ENCODE data around the gene ZFAND3. TPM values are rescaled to one million over a fixed set of nuclear protein-coding genes. Genes with fewer than 3 reads are reported as not detected.

Gene ZFAND3
- total and polyA plus RNA-seq, 10 of the 15 experiments (the other 5 are each of a cell fraction or from before 2014, with no cell fraction given): 0.90 to 34.4 (median 16.3) TPM

DNA sequence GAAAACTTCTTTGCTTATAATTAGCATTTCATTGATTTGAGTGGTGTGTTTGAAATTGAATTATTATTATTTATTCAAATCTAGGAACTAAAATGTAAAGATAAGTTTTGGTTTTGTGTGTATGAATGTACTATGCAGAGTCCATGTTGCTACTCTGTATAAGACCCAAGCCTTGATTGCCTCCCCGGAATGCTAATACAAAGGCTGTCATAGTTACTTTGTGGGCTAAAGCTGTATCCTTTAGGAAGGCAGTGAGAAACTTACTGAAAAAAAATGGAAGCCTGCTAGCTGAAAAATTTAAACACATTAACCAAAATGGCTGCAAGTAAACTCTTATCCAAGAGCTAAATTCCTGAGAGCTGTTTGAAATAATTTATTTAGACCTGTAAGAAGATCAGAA, 213.3 kb downstream of the ZFAND3 start:
- POLR2A ChIA-PET: interaction anchor here (1.4 kb wide), 1 partner anchor 10 kb away, joined by 4 read pairs; no protein-coding TSS in a partner anchor
- no TSS peak for BruUV-seq (replicated peaks)

DNA sequence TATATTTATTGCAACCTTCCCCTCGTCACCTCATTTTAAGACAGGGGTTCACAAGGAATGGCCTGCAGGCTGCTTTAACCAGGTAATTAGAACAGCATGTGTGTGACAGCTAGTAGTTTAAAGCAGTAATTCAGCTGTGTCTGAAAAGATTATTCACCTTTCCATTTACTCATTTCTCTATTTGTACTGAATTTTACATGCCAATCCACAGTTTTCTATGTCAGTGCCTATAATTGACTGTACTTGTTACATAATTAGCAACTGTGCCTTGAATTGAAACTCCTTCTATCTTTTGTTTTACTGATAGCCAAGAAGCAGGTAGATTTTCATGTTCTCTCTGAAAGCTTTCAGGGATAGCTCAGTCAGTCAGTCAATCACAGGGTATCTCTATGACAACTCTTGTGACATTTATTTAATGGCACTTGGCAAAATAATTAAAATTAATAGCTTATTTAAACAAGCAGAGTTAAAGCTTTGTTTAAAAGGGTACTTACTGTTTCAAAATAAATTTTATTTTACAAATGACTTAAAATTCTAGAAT, 214.0 kb downstream of the ZFAND3 start:
- Histone ChIP-seq H3K4me1 (ENCODE audit: control insufficient read depth, insufficient read depth, low read length) (peaks cover 12% of the 10 kb centered on the region; the same call in 1 of the 2 replicates), H3K9me3 (replicated peaks; ENCODE audit: control insufficient read depth, insufficient read depth, low read length) (no peaks in the 10 kb centered on the region; the same call in 2 of the 3 replicates), H3K9ac (ENCODE audit: control insufficient read depth, insufficient read depth, low read length) (no peak overlapping the region), H3K36me3 (ENCODE audit: control insufficient read depth in 2 of 2, insufficient read depth in 2 of 2, low read length in 1 of 2) (no peaks in the 10 kb centered on the region), H4K20me1 (ENCODE audit: control insufficient read depth, insufficient read depth) (no peaks in the 10 kb centered on the region), H3K4me3 (no peak overlapping the region), H2AFZ (ENCODE audit: control insufficient read depth, low read depth, low read length) (no peak overlapping the region), H3K27me3 (replicated peaks in 1 of 2; ENCODE audit: control insufficient read depth in 2 of 2, insufficient read depth in 2 of 2, low read length in 1 of 2) (no peaks in the 10 kb centered on the region), H3K4me2 (ENCODE audit: control insufficient read depth, insufficient read depth) (no peak overlapping the region), H3K27ac (ENCODE audit: control insufficient read depth, insufficient read depth) (no peak overlapping the region), H3K79me2 (ENCODE audit: control insufficient read depth, insufficient read depth, low read length) (peaks cover 18% of the 10 kb centered on the region)
- ChIA-PET RAD21 (ENCODE audit: unreplicated experiment) (interaction anchor here (0.7 to 3.8 kb wide), 18 partner anchors 11 to 536 kb away, joined by 3 to 31 read pairs (median 4); no protein-coding TSS in a partner anchor), SMC1A (ENCODE audit: uncharacterized antibody, unreplicated experiment) (interaction anchor here (0.6 to 4.6 kb wide), 43 partner anchors 8 to 640 kb away, joined by 3 to 60 read pairs (median 4); no protein-coding TSS in a partner anchor), POLR2A (interaction anchor here (0.6 to 1.4 kb wide), 5 partner anchors 10 to 731 kb away, joined by 3 to 5 read pairs (median 3); no protein-coding TSS in a partner anchor), CTCF (interaction anchor here (0.5 to 3.9 kb wide), 38 partner anchors 9 to 670 kb away, joined by 3 to 63 read pairs (median 4); no protein-coding TSS in a partner anchor)
- TF ChIP-seq MXI1 (IDR thresholded peaks at IDR 0.05; ENCODE audit: low read depth, low read length) (no peak), JUNB (IDR thresholded peaks at IDR 0.05) (no peak), EZH2 (IDR thresholded peaks at IDR 0.05; ENCODE audit: borderline replicate concordance, control insufficient read depth, low read depth, low read length) (no peak), SIN3A (IDR thresholded peaks at IDR 0.05; ENCODE audit: low read depth, low read length) (no peak), SIX5 (IDR thresholded peaks at IDR 0.05; ENCODE audit: low read depth, low read length, severe bottlenecking) (no peak), POLR2A (IDR thresholded peaks at IDR 0.05; ENCODE audit: low read depth, low read length) (no peak), STAT1 (conservative IDR thresholded peaks at IDR 0.05) (no peak)
- TF ChIP-seq, protein P1, sequence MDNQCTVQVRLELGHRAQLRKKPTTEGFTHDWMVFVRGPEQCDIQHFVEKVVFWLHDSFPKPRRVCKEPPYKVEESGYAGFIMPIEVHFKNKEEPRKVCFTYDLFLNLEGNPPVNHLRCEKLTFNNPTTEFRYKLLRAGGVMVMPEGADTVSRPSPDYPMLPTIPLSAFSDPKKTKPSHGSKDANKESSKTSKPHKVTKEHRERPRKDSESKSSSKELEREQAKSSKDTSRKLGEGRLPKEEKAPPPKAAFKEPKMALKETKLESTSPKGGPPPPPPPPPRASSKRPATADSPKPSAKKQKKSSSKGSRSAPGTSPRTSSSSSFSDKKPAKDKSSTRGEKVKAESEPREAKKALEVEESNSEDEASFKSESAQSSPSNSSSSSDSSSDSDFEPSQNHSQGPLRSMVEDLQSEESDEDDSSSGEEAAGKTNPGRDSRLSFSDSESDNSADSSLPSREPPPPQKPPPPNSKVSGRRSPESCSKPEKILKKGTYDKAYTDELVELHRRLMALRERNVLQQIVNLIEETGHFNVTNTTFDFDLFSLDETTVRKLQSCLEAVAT (IDR thresholded peaks at IDR 0.05): no peak
- TF ChIP-seq, protein P2, sequence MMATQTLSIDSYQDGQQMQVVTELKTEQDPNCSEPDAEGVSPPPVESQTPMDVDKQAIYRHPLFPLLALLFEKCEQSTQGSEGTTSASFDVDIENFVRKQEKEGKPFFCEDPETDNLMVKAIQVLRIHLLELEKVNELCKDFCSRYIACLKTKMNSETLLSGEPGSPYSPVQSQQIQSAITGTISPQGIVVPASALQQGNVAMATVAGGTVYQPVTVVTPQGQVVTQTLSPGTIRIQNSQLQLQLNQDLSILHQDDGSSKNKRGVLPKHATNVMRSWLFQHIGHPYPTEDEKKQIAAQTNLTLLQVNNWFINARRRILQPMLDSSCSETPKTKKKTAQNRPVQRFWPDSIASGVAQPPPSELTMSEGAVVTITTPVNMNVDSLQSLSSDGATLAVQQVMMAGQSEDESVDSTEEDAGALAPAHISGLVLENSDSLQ (IDR thresholded peaks at IDR 0.05): peak; percentile 92
- 94% methylated on average over 1 of the region's 1 CpG for WGBS (ENCODE audit: insufficient coverage, insufficient replicate concordance, low lambda C conversion rate, missing lambda C conversion rate)
- intact Hi-C loops (cut with micrococcal nuclease; ENCODE audit: unreplicated experiment) (loop anchor here (5.0 to 10.0 kb wide), 2 partner anchors 539 to 641 kb away; no protein-coding TSS in a partner anchor), in situ Hi-C loops (cut with MboI) (loop anchor here (5.0 kb wide), 1 partner anchor 454 kb away; no protein-coding TSS in a partner anchor)
- FAIRE-seq (no peak), ATAC-seq (peak; percentile 60), DNase-seq (ENCODE audit: low read depth, low spot score) (no peak)
- no TSS peak for BruUV-seq (replicated peaks)

More for the DNA sequence above, 213.3 kb downstream of the ZFAND3 start:
- Histone ChIP-seq H3K79me2 (ENCODE audit: control insufficient read depth, insufficient read depth, low read length) (peaks cover 18% of the 10 kb centered on the region), H3K9ac (ENCODE audit: control insufficient read depth, insufficient read depth, low read length) (no peak overlapping the region), H3K4me3 (no peak overlapping the region), H3K27me3 (replicated peaks in 1 of 2; ENCODE audit: control insufficient read depth in 2 of 2, insufficient read depth in 2 of 2, low read length in 1 of 2) (no peaks in the 10 kb centered on the region), H3K36me3 (ENCODE audit: control insufficient read depth in 2 of 2, insufficient read depth in 2 of 2, low read length in 1 of 2) (no peaks in the 10 kb centered on the region), H3K9me3 (replicated peaks; ENCODE audit: control insufficient read depth, insufficient read depth, low read length) (no peaks in the 10 kb centered on the region; the same call in 2 of the 3 replicates), H3K27ac (ENCODE audit: control insufficient read depth, insufficient read depth) (no peak overlapping the region), H4K20me1 (ENCODE audit: control insufficient read depth, insufficient read depth) (no peaks in the 10 kb centered on the region), H2AFZ (ENCODE audit: control insufficient read depth, low read depth, low read length) (no peak overlapping the region), H3K4me2 (ENCODE audit: control insufficient read depth, insufficient read depth) (no peak overlapping the region), H3K4me1 (ENCODE audit: control insufficient read depth, insufficient read depth, low read length) (peaks cover 13% of the 10 kb centered on the region; the same call in 1 of the 2 replicates)
- FAIRE-seq (no peak), DNase-seq (ENCODE audit: low read depth, low spot score) (no peak), ATAC-seq (no peak)
- ChIA-PET RAD21 (ENCODE audit: unreplicated experiment) (interaction anchor here (0.6 to 3.8 kb wide), 9 partner anchors 10 to 537 kb away, joined by 3 to 31 read pairs (median 5); no protein-coding TSS in a partner anchor), CTCF (interaction anchor here (1.1 to 3.9 kb wide), 22 partner anchors 10 to 566 kb away, joined by 3 to 63 read pairs (median 5); no protein-coding TSS in a partner anchor), SMC1A (ENCODE audit: uncharacterized antibody, unreplicated experiment) (interaction anchor here (1.1 to 4.6 kb wide), 26 partner anchors 8 to 538 kb away, joined by 3 to 60 read pairs (median 4); no protein-coding TSS in a partner anchor)
- TF ChIP-seq JUNB (IDR thresholded peaks at IDR 0.05): no peak
- intact Hi-C loops (cut with micrococcal nuclease; ENCODE audit: unreplicated experiment) (loop anchor here (5.0 to 10.0 kb wide), 2 partner anchors 540 to 642 kb away; no protein-coding TSS in a partner anchor), in situ Hi-C loops (cut with MboI) (loop anchor here (5.0 kb wide), 1 partner anchor 455 kb away; no protein-coding TSS in a partner anchor)
- WGBS (ENCODE audit: insufficient coverage, insufficient replicate concordance, low lambda C conversion rate, missing lambda C conversion rate): 100% methylated on average over 1 of the region's 1 CpG
